ENCODE measurements around the gene CAMK1D.

Gene CAMK1D

GRCh38 chr10:12465385-12466136 lies 116.2 kb downstream of the CAMK1D start:
- no peak for TF ChIP-seq CTCF (conservative IDR thresholded peaks at IDR 0.05; ENCODE audit: low read depth, low read length)
- no peak overlapping the region for H3K4me2 ChIP-seq
- no peak overlapping the region for H2AFZ ChIP-seq (ENCODE audit: low read depth)
- no peak overlapping the region for H3K27ac ChIP-seq
- H3K4me1 ChIP-seq (ENCODE audit: low read depth, poor library complexity, severe bottlenecking), result peaks cover 27% of the 10 kb centered on the region
- peaks cover 11% of the 10 kb centered on the region; the same call in 1 of the 2 replicates for H3K79me2 ChIP-seq (ENCODE audit: insufficient read depth, low read depth)
- H3K36me3 ChIP-seq (ENCODE audit: insufficient read depth), result no peaks in the 10 kb centered on the region
- no peaks in the 10 kb centered on the region for H4K20me1 ChIP-seq (ENCODE audit: insufficient read depth)
- no peaks in the 10 kb centered on the region for H3K27me3 ChIP-seq (ENCODE audit: insufficient read depth, low read depth)
- no peak overlapping the region for H3K9ac ChIP-seq
- H3K4me3 ChIP-seq (IDR thresholded peaks at IDR 0.05; ENCODE audit: insufficient read depth, low read depth, low read length), result no peak overlapping the region

GRCh38 chr10:12466704-12467305 lies 117.5 kb downstream of the CAMK1D start:
- Histone ChIP-seq H3K9ac (no peak overlapping the region), H3K79me2 (ENCODE audit: insufficient read depth, low read depth) (peaks cover 7% of the 10 kb centered on the region; the same call in 1 of the 2 replicates), H3K4me2 (no peak overlapping the region), H4K20me1 (ENCODE audit: insufficient read depth) (no peaks in the 10 kb centered on the region), H3K4me1 (ENCODE audit: low read depth, poor library complexity, severe bottlenecking) (peaks cover 25% of the 10 kb centered on the region), H3K36me3 (ENCODE audit: insufficient read depth) (no peaks in the 10 kb centered on the region), H3K27me3 (ENCODE audit: insufficient read depth, low read depth) (no peaks in the 10 kb centered on the region), H3K27ac (no peak overlapping the region), H3K4me3 (IDR thresholded peaks at IDR 0.05; ENCODE audit: insufficient read depth, low read depth, low read length) (no peak overlapping the region), H2AFZ (ENCODE audit: low read depth) (no peak overlapping the region)
- TF ChIP-seq CTCF (conservative IDR thresholded peaks at IDR 0.05; ENCODE audit: low read depth, low read length), result no peak

GRCh38 chr10:12469345-12469744 lies 120.0 kb downstream of the CAMK1D start:
- no peak overlapping the region for H2AFZ ChIP-seq (ENCODE audit: low read depth)
- no peaks in the 10 kb centered on the region for H4K20me1 ChIP-seq (ENCODE audit: insufficient read depth)
- H3K4me2 ChIP-seq, result no peak overlapping the region
- H3K4me3 ChIP-seq (IDR thresholded peaks at IDR 0.05; ENCODE audit: insufficient read depth, low read depth, low read length), result no peak overlapping the region
- peaks cover 7% of the 10 kb centered on the region; the same call in 1 of the 2 replicates for H3K79me2 ChIP-seq (ENCODE audit: insufficient read depth, low read depth)
- no peak overlapping the region for H3K27ac ChIP-seq
- no peaks in the 10 kb centered on the region for H3K27me3 ChIP-seq (ENCODE audit: insufficient read depth, low read depth)
- no peak for TF ChIP-seq CTCF (conservative IDR thresholded peaks at IDR 0.05; ENCODE audit: low read depth, low read length)
- no peaks in the 10 kb centered on the region for H3K36me3 ChIP-seq (ENCODE audit: insufficient read depth)
- no peak overlapping the region for H3K9ac ChIP-seq
- H3K4me1 ChIP-seq (ENCODE audit: low read depth, poor library complexity, severe bottlenecking), result peaks cover 8% of the 10 kb centered on the region

- Histone ChIP-seq H3K27ac (no peak overlapping the region), H4K20me1 (ENCODE audit: insufficient read depth) (no peaks in the 10 kb centered on the region), H3K4me3 (IDR thresholded peaks at IDR 0.05; ENCODE audit: insufficient read depth, low read depth, low read length) (no peak overlapping the region), H3K36me3 (ENCODE audit: insufficient read depth) (no peaks in the 10 kb centered on the region), H3K4me1 (ENCODE audit: low read depth, poor library complexity, severe bottlenecking) (peaks cover 2% of the 10 kb centered on the region), H3K4me2 (no peak overlapping the region), H2AFZ (ENCODE audit: low read depth) (no peak overlapping the region), H3K27me3 (ENCODE audit: insufficient read depth, low read depth) (no peaks in the 10 kb centered on the region), H3K9ac (no peak overlapping the region), H3K79me2 (ENCODE audit: insufficient read depth, low read depth) (peaks cover 7% of the 10 kb centered on the region; the same call in 1 of the 2 replicates)
- no peak for TF ChIP-seq CTCF (conservative IDR thresholded peaks at IDR 0.05; ENCODE audit: low read depth, low read length)
Observed at GRCh38 chr10:12470719-12471118, 121.4 kb downstream of the CAMK1D start.
